Testis (tissue), 3 donors: ENCODE results near the gene TTLL10. TPM values are rescaled to one million over a fixed set of nuclear protein-coding genes. Genes with fewer than 3 reads are reported as not detected.
A peak's percentile ranks its signal among the peaks of the same experiment; 100 is the strongest.

Experiments used
- DNase-seq: peaks from one replicate; pipeline ENCODE4 v3.0.0-alpha.2; 2019
- H3K27ac ChIP-seq, 2 donors: fragments of 200-600 bp; sonication (generic); one replicate each; pipeline ENCODE4 v1.5.1; 2019
- H3K27me3 ChIP-seq: fragments of 200-600 bp; sonication (generic); one replicate; pipeline ENCODE4 v1.5.1; 2019
- H3K36me3 ChIP-seq: fragments of 200-600 bp; sonication (generic); one replicate; pipeline ENCODE4 v1.5.1; 2017; ENCODE audit warnings: low read depth; ENCODE audit errors: missing control alignments
- H3K4me1 ChIP-seq: fragments of 200-600 bp; sonication (generic); one replicate; pipeline ENCODE4 v1.5.1; 2019
- H3K4me3 ChIP-seq, 2 donors: fragments of 200-600 bp; sonication (generic); one replicate each; pipeline ENCODE4 v1.5.1; 2017 to 2019
- H3K9me3 ChIP-seq: fragments of 200-600 bp; sonication (generic); one replicate; pipeline ENCODE4 v1.5.1; 2017
- POLR2A ChIP-seq: fragments of 450-650 bp; IDR thresholded peaks from one replicate; pipeline ENCODE4 v1.6.1; 2017; ENCODE audit warnings: antibody characterized with exemption, mild to moderate bottlenecking, moderate library complexity
- WGBS, 2 donors: methylation state at CpG; one replicate each; pipeline ENCODE4 v1.1.5; 2018; 5-methylcytosine and 5-hydroxymethylcytosine counted together
- intact Hi-C: fragments of 100-400 bp; cut with DNase I; formaldehyde crosslinking; loops from one replicate; pipeline ENCODE4 v1.15.1; 2023; ENCODE audit warnings: low total_unique reads
- polyA plus RNA-seq: library from polyadenylated mRNA; stranded (reverse); fragments of 350-450 nt; fragmentation: Illumina TruSeq; extraction: RNeasy Lipid Tissue Mini Kit (QIAGEN cat#74804); gene quantifications from one replicate; pipeline ENCODE4 v1.2.3, GENCODE V29; 2014; ENCODE audit warnings: low read depth, low replicate concordance; ENCODE audit not compliant: insufficient read depth
- total RNA-seq, 2 donors: library from RNA; depleted of rRNA; stranded (reverse); fragments of >200 nt; gene quantifications; one replicate each; pipeline ENCODE4 v1.2.3, GENCODE V29; 2016
- TF ChIP-seq, protein P1 (sequence below), 3 experiments: fragments of 450-650 bp in 2 of 3; fragments of 200-600 bp in 1 of 3; sonication (generic) in 1 of 3; IDR thresholded peaks; one replicate each; pipeline ENCODE4 v1.5.1; 2016 to 2019; ENCODE audit warnings: antibody characterized with exemption in 3 of 3, mild to moderate bottlenecking in 2 of 3, moderate library complexity in 1 of 3

TTLL10 gene
- total and polyA plus RNA-seq, 3 donors from 2014 or later = 20.4 to 58.0 (median 44.9) TPM

DNA sequence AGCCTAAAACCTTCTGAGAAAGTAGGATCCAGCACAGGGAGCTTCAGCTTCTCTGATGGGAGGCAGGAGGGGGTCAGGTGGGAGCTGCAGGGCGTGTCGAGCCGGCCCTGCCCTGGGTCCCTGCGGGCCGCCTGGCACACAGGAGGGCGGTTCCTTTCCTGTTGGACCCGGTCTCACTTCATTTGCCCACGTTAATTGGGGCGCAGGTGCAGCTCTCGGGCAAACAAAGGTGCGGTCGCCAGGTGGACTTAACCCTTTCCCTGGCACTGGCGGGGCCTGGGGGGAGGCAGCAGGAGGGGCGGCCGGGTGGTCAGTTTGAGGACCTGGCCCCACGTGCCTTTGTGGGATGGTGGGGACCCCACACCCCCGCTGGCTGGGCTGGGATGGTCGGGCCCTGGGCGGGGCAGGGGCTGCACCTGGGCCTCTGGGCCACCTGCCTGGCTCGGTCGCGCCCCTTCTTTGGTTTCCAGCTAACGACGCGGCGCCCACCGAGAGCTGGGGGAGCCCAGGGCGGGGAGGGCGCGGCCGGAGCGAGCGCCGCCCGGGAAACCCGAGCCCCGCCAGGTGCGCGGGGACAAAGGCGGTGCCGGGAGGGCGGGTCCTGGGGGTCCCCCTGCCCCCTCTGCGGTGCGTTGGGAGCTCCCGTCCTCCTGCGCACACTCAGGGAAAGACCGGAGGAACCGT, 37.0 kb upstream of the TTLL10 start:
- 32 to 66% methylated on average over 8 to 42 of the region's 48 CpGs for WGBS, 2 donors
- TF ChIP-seq, protein P1, sequence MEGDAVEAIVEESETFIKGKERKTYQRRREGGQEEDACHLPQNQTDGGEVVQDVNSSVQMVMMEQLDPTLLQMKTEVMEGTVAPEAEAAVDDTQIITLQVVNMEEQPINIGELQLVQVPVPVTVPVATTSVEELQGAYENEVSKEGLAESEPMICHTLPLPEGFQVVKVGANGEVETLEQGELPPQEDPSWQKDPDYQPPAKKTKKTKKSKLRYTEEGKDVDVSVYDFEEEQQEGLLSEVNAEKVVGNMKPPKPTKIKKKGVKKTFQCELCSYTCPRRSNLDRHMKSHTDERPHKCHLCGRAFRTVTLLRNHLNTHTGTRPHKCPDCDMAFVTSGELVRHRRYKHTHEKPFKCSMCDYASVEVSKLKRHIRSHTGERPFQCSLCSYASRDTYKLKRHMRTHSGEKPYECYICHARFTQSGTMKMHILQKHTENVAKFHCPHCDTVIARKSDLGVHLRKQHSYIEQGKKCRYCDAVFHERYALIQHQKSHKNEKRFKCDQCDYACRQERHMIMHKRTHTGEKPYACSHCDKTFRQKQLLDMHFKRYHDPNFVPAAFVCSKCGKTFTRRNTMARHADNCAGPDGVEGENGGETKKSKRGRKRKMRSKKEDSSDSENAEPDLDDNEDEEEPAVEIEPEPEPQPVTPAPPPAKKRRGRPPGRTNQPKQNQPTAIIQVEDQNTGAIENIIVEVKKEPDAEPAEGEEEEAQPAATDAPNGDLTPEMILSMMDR (IDR thresholded peaks at IDR 0.05) = no peak
- TF ChIP-seq POLR2A = no peak
- no peaks in the 10 kb centered on the region for H3K27me3 ChIP-seq
- H3K4me3 ChIP-seq = peak overlapping the region; percentile 26 to 47
- H3K9me3 ChIP-seq = no peaks in the 10 kb centered on the region
- DNase-seq = no peak
- intact Hi-C loops = no loop called here
- no peaks in the 10 kb centered on the region for H3K4me1 ChIP-seq
- H3K36me3 ChIP-seq = no peaks in the 10 kb centered on the region
- H3K27ac ChIP-seq = no peak overlapping the region

DNA sequence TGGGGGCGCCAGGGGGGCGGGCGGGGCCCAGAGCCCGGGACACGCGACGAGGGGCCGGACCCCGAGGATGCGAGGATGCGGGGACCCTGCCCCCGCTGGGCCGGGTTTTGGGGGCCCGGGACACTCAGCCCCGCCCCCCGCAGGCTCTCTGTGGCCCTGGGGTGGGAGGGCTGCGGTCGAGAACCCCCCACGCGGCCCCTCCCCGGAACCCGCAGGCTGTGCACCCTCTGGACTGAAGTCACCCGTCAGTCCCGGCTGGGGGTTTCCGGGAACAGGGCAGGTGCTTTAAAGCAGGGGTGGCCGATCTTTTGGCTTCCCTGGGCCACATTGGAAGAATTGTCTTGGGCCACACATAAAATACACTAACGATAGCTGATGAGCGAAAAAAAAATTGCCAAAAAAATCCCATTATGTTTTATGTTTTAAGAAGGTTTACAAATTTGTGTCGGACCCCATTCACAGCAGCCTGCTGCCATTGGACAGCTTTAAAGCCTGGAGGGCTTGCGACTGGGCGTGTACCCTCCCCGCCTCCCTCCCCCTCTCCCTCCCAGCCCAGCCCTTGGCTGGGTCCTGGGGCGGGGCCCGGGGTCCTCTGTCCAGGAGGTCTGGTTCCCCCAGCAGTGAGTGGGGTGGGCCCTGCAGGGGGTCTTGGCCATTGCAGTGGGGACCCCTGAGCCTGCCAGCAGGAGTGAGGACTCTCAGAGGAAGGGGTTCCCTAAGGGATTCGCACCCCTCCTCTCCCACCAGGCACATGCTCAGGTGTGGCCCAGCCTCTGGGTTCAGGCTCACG, 36.2 kb upstream of the TTLL10 start:
- Histone ChIP-seq H3K36me3 (no peaks in the 10 kb centered on the region), H3K4me1 (no peaks in the 10 kb centered on the region), H3K9me3 (no peaks in the 10 kb centered on the region), H3K27ac (no peak overlapping the region), H3K27me3 (no peaks in the 10 kb centered on the region), H3K4me3 (peak overlapping the region; percentile 26 to 47)
- TF ChIP-seq POLR2A = no peak
- TF ChIP-seq, protein P1 (IDR thresholded peaks at IDR 0.05) = no peak
- intact Hi-C loops = no loop called here
- no peak for DNase-seq
- WGBS, 2 donors = 25 to 40% methylated on average over 7 to 20 of the region's 36 CpGs

DNA sequence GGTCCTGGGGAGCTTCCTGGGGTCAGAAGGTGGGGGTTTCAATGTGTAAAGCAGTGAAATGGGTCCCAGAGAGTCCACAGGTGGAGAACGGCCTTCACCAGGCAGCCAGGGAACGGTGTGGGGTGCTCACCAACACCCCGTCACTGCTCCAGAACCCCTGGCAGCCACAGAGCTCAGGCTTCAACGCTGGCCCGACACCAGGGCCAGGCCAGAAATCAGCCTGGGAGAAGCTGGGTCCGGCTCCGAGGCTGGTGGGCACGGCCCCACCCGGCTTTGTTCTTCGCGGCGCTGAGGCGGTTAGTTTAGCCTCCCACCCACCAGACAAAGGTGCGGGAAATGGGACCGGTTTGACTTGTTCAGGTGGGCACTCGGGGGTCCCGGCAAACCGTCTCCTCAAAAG, 33.0 kb upstream of the TTLL10 start:
- 61 to 70% methylated on average over 6 to 18 of the region's 18 CpGs for WGBS, 2 donors
- H3K36me3 ChIP-seq = no peaks in the 10 kb centered on the region

DNA sequence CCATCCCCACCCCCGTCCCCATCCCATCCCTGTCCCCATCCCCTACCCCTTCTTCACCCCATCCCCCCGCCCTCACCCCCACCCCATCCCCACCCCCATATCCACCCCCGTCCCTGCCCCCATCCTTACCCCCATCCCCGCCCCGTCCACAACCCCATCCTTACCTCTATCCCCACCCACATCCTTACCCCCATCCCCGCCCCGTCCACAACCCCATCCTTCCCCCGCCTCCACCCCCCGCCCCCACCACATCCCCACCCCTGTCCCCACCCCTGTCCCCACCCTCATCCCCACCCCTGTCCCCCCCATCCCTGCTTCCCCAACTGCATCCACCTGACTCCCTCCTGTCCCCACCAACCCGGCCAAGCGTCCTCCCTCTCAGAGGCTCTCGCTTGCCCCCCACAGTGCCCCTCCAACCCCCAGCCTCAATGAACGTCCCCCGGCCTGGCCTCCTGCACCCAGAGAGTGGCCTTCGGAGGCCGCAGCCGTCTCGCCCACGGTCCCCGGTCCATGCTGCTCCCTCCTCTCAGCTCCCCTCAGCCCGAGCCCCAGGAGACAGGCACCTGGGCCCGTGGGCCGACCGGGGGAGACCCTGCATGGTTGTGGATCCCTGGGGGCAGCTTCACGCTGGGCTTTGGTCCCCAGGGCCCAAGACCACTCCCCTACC, 32.3 kb upstream of the TTLL10 start:
- Histone ChIP-seq H3K36me3 (no peaks in the 10 kb centered on the region), H3K4me1 (no peaks in the 10 kb centered on the region), H3K9me3 (no peaks in the 10 kb centered on the region), H3K27ac (no peak overlapping the region), H3K27me3 (no peaks in the 10 kb centered on the region), H3K4me3 (no peak overlapping the region)
- WGBS, 2 donors = 49 to 63% methylated on average over 6 to 14 of the region's 25 CpGs
- TF ChIP-seq, protein P1 (IDR thresholded peaks at IDR 0.05) = no peak
- TF ChIP-seq POLR2A = no peak
- no peak for DNase-seq
- intact Hi-C loops = no loop called here

More for the DNA sequence above, 33.0 kb upstream of the TTLL10 start:
- H3K4me3 ChIP-seq = no peak overlapping the region
- no peak overlapping the region for H3K27ac ChIP-seq
- TF ChIP-seq, protein P1 (IDR thresholded peaks at IDR 0.05) = no peak
- TF ChIP-seq POLR2A = no peak
- no peaks in the 10 kb centered on the region for H3K9me3 ChIP-seq
- no peak for DNase-seq
- H3K27me3 ChIP-seq = no peaks in the 10 kb centered on the region
- intact Hi-C loops = no loop called here
- H3K4me1 ChIP-seq = no peaks in the 10 kb centered on the region
